ENCODE data around the gene MGMT.
"Not testable (repeated sequence)": the region's sequence is repeated elsewhere in the genome, so short reads cannot be mapped to it uniquely, and the experiment has no call there.

Gene MGMT

DNA sequence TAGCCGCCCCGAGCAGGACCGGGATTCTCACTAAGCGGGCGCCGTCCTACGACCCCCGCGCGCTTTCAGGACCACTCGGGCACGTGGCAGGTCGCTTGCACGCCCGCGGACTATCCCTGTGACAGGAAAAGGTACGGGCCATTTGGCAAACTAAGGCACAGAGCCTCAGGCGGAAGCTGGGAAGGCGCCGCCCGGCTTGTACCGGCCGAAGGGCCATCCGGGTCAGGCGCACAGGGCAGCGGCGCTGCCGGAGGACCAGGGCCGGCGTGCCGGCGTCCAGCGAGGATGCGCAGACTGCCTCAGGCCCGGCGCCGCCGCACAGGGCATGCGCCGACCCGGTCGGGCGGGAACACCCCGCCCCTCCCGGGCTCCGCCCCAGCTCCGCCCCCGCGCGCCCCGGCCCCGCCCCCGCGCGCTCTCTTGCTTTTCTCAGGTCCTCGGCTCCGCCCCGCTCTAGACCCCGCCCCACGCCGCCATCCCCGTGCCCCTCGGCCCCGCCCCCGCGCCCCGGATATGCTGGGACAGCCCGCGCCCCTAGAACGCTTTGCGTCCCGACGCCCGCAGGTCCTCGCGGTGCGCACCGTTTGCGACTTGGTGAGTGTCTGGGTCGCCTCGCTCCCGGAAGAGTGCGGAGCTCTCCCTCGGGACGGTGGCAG, at the start of gene MGMT:
TSS of gene MGMT (plus strand) at position 539 of the 656 bp plus-strand sequence.
- peak; percentile 100 for DNase-seq (ENCODE audit: low spot score)

DNA sequence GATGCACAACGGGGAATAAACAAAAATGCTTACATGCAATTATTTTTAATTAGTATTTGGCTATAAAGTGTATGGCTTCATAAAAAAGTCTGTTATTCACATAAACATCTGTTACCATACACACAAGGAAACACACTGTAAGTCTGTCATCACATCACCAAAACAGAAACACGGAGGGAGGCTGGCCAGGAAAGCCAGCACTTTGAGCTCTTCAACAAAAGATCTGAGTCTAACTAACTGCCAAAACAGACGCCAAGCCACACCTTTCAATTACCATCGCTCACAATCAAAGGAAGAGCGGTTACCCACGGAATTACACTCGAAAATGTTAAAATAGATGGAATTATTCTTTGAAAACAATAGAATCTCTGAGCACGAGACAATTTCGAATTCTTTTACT, 49.2 kb upstream of the MGMT start:
- no peak for DNase-seq (ENCODE audit: low spot score)

- no peak for DNase-seq (ENCODE audit: low spot score)
These were observed 48.4 kb upstream of the MGMT start for GRCh38 chr10:129418496-129419225.

GRCh38 chr10:129419397-129419796, 47.6 kb upstream of the MGMT start:
- no peak for DNase-seq (ENCODE audit: low spot score)

- DNase-seq (ENCODE audit: low spot score), result no peak
These were observed 45.5 kb upstream of the MGMT start for GRCh38 chr10:129421399-129422010.

- no peak for DNase-seq (ENCODE audit: low spot score)
These were observed 42.1 kb upstream of the MGMT start for GRCh38 chr10:129424978-129425377.

DNA sequence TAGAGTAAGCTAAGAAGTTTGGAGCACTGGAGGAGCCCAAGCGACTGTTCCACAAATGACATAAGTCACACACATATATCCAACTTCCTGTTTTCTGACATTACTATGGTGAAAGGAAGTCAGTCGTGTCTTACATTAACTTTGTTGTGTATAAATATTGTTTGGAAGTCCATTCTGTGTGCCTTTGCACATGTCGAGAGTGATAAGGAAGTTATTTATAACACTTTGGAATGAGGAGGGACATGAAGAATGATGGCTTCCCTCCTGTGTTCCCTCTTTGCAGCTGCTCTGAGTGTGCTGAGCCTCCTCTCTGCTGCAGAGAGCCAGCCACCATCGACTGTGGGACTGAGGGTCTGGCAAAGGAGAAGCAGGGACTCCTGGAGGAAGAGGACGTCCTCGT, 40.4 kb upstream of the MGMT start:
- no peak for DNase-seq (ENCODE audit: low spot score)

- DNase-seq (ENCODE audit: low spot score), result no peak
These were observed 33.8 kb upstream of the MGMT start for GRCh38 chr10:129433266-129433665.

- not testable (repeated sequence) for DNase-seq (ENCODE audit: low spot score)
These were observed 31.3 kb upstream of the MGMT start for GRCh38 chr10:129435724-129436123.

- peak; percentile 45 for DNase-seq (ENCODE audit: low spot score)
These were observed 29.0 kb upstream of the MGMT start for GRCh38 chr10:129438024-129438423.

DNA sequence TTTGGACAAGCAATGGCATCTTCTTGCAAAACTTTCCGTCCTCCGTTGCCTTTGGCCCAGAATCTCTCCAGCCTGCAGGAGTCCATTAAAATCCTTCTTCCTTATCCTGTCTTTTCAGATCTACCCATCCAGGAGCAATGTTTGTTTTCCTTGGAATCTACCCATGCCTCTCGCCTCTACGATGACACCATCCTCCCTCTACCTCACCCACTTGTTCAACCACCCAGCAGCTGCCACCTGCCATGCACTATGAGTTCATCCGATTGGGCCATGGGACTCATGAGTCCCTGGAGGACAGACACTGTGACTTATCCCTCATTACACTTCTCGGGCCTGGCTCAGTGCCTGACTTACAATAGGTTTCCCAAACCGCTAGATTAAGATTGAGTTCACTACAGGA, 26.8 kb upstream of the MGMT start:
- no peak for DNase-seq (ENCODE audit: low spot score)

DNA sequence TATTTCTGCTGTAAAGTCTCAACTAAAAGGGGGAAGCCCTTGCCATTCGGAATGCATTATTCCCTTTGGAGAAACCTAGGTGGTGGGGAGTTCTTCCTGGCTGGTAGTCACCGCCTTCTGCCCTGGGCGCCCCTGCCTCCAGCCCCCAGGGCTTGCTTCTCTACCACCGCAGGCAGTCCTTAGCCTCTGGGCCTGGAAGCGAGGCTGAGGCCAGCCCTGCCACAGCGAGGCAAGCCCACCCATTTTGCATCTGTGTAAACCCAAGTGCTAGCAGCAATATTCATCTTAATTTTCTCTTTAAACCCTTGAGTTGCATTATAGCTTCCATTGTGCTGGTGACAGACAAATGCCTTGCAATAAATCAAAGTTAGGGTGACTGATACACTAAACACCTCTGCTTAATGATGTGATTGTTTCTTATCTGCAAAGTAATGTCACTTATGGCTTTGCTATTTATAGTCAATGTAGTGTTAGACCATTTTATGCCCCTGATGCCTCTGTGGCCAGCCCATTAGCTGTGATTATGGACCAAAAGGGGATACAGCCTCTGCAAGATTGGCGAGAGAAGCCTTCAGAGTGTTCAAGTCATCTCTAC, 26.2 kb upstream of the MGMT start:
- DNase-seq (ENCODE audit: low spot score), result no peak

GRCh38 chr10:129441372-129442009, 25.6 kb upstream of the MGMT start:
- DNase-seq (ENCODE audit: low spot score), result peak; percentile 42

DNA sequence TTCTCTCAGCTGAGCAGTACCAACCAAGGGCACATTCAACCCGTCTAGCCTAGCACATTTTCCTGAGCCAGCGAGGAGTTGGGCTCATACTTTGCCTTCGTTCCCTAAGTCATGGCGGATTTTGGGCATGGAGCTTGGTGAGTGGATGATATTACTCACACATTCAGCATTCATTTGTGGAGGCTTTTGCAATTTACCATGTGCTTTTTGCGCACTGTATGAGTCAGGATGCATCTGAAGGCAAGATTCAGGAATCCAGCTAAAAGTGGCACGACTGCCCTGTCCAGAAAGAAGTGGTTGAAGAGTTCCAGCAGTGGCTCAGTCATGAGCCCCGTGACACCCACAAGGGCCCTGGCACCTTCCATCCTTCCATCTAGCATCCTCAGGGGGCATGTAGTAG, 24.2 kb upstream of the MGMT start:
- no peak for DNase-seq (ENCODE audit: low spot score)

GRCh38 chr10:129444359-129444758, 22.7 kb upstream of the MGMT start:
- DNase-seq (ENCODE audit: low spot score), result no peak

GRCh38 chr10:129445436-129446182, 21.4 kb upstream of the MGMT start:
- DNase-seq (ENCODE audit: low spot score), result no peak

DNA sequence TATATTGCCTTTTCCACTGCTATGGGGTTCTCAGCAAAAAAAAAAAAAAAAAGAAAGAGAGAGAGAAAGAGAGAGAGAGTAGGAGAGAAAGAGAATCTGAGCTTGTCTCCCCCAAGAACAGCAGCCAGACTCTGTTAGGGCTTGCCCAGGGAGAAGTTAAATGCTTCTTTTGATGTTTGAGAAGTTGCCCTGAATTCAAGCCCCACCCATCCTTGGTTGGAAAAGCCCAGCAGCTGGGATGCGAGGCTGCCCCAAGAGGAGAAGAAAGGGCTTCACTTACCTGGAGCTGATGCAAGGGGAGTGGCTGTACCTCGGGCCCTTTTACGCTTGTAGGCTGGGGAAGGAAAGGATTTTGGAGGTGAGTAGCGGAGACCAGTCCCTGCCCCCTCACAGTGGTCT, 20.9 kb upstream of the MGMT start:
- peak; percentile 41 for DNase-seq (ENCODE audit: low spot score)

GRCh38 chr10:129447486-129447885, 19.6 kb upstream of the MGMT start:
- no peak for DNase-seq (ENCODE audit: low spot score)

- DNase-seq (ENCODE audit: low spot score), result no peak
These were observed 19.0 kb upstream of the MGMT start for GRCh38 chr10:129448086-129448485.

GRCh38 chr10:129448539-129448938, 18.5 kb upstream of the MGMT start:
- DNase-seq (ENCODE audit: low spot score), result no peak

DNA sequence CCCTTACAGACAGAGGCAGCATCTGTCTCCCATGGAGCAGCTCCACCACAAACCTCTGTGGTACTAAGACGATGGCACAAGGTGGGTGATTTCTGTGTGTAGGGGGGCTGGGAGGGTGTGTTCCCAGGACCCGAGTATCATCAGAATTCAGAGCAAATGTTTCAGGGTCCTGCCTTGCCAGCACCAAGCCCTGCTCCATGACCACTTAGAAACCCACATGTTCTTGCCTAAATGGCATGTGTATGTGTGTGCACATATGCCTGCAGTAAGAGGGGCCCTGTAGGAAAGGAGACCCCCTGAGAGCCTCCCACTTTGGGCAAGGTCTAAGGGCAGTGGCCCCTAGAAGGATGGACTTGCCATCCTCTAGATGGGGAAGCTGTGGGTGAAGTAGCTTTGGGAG, 17.1 kb upstream of the MGMT start:
- DNase-seq (ENCODE audit: low spot score), result no peak

GRCh38 chr10:129450391-129450790, 16.6 kb upstream of the MGMT start:
- no peak for DNase-seq (ENCODE audit: low spot score)
